ENCODE measurements around the gene TPSB2.

DNA sequence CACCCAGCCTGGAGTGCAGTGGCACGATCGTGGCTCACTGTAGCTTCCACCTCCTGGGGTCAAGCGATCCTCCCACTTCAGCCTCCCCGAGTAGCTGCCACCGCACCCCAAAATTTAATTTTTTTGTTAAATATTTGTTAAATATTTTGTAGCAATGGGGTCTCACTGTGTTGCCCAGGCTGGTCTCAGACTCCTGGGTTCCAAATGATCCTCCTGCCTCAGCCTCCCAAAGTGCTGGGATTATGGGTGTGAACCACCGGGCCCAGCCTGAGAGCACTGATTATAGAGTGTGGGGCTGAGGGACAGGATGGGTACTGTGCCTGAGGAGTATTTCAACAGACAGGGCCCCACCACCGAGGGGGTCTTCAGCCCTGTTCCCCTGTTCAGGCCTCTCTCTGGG, 40.5 kb downstream of the TPSB2 start:
- TF ChIP-seq, protein P1, sequence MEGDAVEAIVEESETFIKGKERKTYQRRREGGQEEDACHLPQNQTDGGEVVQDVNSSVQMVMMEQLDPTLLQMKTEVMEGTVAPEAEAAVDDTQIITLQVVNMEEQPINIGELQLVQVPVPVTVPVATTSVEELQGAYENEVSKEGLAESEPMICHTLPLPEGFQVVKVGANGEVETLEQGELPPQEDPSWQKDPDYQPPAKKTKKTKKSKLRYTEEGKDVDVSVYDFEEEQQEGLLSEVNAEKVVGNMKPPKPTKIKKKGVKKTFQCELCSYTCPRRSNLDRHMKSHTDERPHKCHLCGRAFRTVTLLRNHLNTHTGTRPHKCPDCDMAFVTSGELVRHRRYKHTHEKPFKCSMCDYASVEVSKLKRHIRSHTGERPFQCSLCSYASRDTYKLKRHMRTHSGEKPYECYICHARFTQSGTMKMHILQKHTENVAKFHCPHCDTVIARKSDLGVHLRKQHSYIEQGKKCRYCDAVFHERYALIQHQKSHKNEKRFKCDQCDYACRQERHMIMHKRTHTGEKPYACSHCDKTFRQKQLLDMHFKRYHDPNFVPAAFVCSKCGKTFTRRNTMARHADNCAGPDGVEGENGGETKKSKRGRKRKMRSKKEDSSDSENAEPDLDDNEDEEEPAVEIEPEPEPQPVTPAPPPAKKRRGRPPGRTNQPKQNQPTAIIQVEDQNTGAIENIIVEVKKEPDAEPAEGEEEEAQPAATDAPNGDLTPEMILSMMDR (IDR thresholded peaks at IDR 0.05), result no peak
- TF ChIP-seq POLR2A (IDR thresholded peaks at IDR 0.05) (no peak), POLR2AphosphoS5 (IDR thresholded peaks at IDR 0.05) (no peak), EP300 (IDR thresholded peaks at IDR 0.05) (no peak)
